Measurements from ENCODE around the gene COMMD7.

GRCh38 chr20:32763202-32764004, 20.1 kb upstream of the COMMD7 start:
- no peak for TF ChIP-seq CTCF (IDR thresholded peaks at IDR 0.05)
- no peak for TF ChIP-seq POLR2A (IDR thresholded peaks at IDR 0.05)
